ENCODE data around the gene IFT43. TPM values are rescaled to one million over a fixed set of nuclear protein-coding genes. Genes with fewer than 3 reads are reported as not detected.

Gene IFT43
- total RNA-seq, 1 experiment from 2014 or later: 17.5 TPM

- TF ChIP-seq STAT6 (CRISPR knock-in tag; conservative IDR thresholded peaks at IDR 0.05; ENCODE audit: low read depth) (no peak), HMGXB4 (CRISPR knock-in tag; IDR thresholded peaks at IDR 0.05) (no peak), ATF2 (CRISPR knock-in tag; IDR thresholded peaks at IDR 0.05; ENCODE audit: borderline replicate concordance, low read depth) (no peak), ZMAT4 (CRISPR knock-in tag; IDR thresholded peaks at IDR 0.05) (no peak), ZNF512 (CRISPR knock-in tag; IDR thresholded peaks at IDR 0.05; ENCODE audit: borderline replicate concordance) (no peak), ATF6 (CRISPR knock-in tag; IDR thresholded peaks at IDR 0.05) (no peak), ZNF396 (CRISPR knock-in tag; IDR thresholded peaks at IDR 0.05; ENCODE audit: borderline replicate concordance) (no peak), GABPB1 (CRISPR knock-in tag; IDR thresholded peaks at IDR 0.05) (no peak), HMGA2 (CRISPR knock-in tag; IDR thresholded peaks at IDR 0.05) (no peak), CREB1 (CRISPR knock-in tag; IDR thresholded peaks at IDR 0.05) (no peak)
These were observed 112.5 kb downstream of the IFT43 start (continued) for GRCh38 chr14:76098047-76098446.

GRCh38 chr14:76098916-76099675, 113.5 kb downstream of the IFT43 start:
- Mint-ChIP-seq H3K36me3 (no peaks in the 10 kb centered on the region), H3K27ac (no peak overlapping the region), H3K4me1 (peaks cover 11% of the 10 kb centered on the region), H3K27me3 (ENCODE audit: low read depth) (no peaks in the 10 kb centered on the region), H3K4me3 (no peak overlapping the region), H3K9me3 (no peaks in the 10 kb centered on the region)
- no peak for DNase-seq (ENCODE audit: low spot score)
- POLR2A ChIA-PET: interaction anchor here (0.6 kb wide), 1 partner anchor 93 kb away, joined by 4 read pairs; no protein-coding TSS in a partner anchor
- TF ChIP-seq KAT7 (CRISPR knock-in tag; IDR thresholded peaks at IDR 0.05; ENCODE audit: borderline replicate concordance): no peak
- no peak for TF ChIP-seq ETV6 (CRISPR knock-in tag; IDR thresholded peaks at IDR 0.05)
- TF ChIP-seq GTF2I (CRISPR knock-in tag; conservative IDR thresholded peaks at IDR 0.05): no peak
- TF ChIP-seq MXD4 (CRISPR knock-in tag; IDR thresholded peaks at IDR 0.05; ENCODE audit: borderline replicate concordance): no peak
- TF ChIP-seq AR (CRISPR knock-in tag; IDR thresholded peaks at IDR 0.05): no peak
- no peak for TF ChIP-seq CREM (CRISPR knock-in tag; IDR thresholded peaks at IDR 0.05)
- no peak for TF ChIP-seq USF1 (CRISPR knock-in tag; IDR thresholded peaks at IDR 0.05)
- no peak for TF ChIP-seq NR1H2 (CRISPR knock-in tag; IDR thresholded peaks at IDR 0.05)
- CTCF ChIA-PET: interaction anchor here (1.0 kb wide), 1 partner anchor 288 kb away, joined by 8 read pairs; no protein-coding TSS in a partner anchor
- ATAC-seq: no peak
